Measurements from ENCODE around the gene GNA12.
"Not testable (repeated sequence)": the region's sequence is repeated elsewhere in the genome, so short reads cannot be mapped to it uniquely, and the experiment has no call there.

GNA12 gene

GRCh38 chr7:2724453-2725177 lies 119.5 kb downstream of the GNA12 start:
- DNase-seq, result no peak

- not testable (repeated sequence) for DNase-seq
These were observed 120.1 kb downstream of the GNA12 start for GRCh38 chr7:2724036-2724435.

GRCh38 chr7:2723138-2723850 lies 120.8 kb downstream of the GNA12 start:
- DNase-seq, result no peak

GRCh38 chr7:2722591-2722990 lies 121.5 kb downstream of the GNA12 start:
- no peak for DNase-seq

- no peak for DNase-seq
These were observed 122.3 kb downstream of the GNA12 start for GRCh38 chr7:2721842-2722241.

GRCh38 chr7:2720024-2720423 lies 124.1 kb downstream of the GNA12 start:
- no peak for DNase-seq

GRCh38 chr7:2719007-2719406 lies 125.1 kb downstream of the GNA12 start:
- DNase-seq, result peak; percentile 61 to 69

- DNase-seq, result no peak
These were observed 125.7 kb downstream of the GNA12 start for GRCh38 chr7:2718296-2718965.

GRCh38 chr7:2717293-2718261 lies 126.5 kb downstream of the GNA12 start:
- DNase-seq, result peak; percentile 26 to 35

GRCh38 chr7:2716906-2717292 lies 127.2 kb downstream of the GNA12 start:
- no peak for DNase-seq

- DNase-seq, result no peak
These were observed 127.6 kb downstream of the GNA12 start for GRCh38 chr7:2716488-2716887.

- DNase-seq, result peak; percentile 23 to 44
These were observed 128.5 kb downstream of the GNA12 start for GRCh38 chr7:2715341-2716231.

GRCh38 chr7:2714636-2715035 lies 129.5 kb downstream of the GNA12 start:
- DNase-seq, result no peak

GRCh38 chr7:2713978-2714377 lies 130.1 kb downstream of the GNA12 start:
- no peak for DNase-seq

- no peak for DNase-seq
These were observed 130.7 kb downstream of the GNA12 start for GRCh38 chr7:2713370-2713769.

- DNase-seq, result no peak
These were observed 132.0 kb downstream of the GNA12 start for GRCh38 chr7:2711895-2712675.

- peak in 1 of 2 donors; percentile 58 for DNase-seq
These were observed 133.1 kb downstream of the GNA12 start for GRCh38 chr7:2710901-2711551.

- DNase-seq, result peak; percentile 52 to 70
These were observed 133.8 kb downstream of the GNA12 start for GRCh38 chr7:2710286-2710655.

GRCh38 chr7:2709553-2710285 lies 134.4 kb downstream of the GNA12 start:
- DNase-seq, result peak; percentile 75 to 82
